OCI-LY7 (cell line): ENCODE measurements around the gene CAT. TPM values are rescaled to one million over a fixed set of nuclear protein-coding genes. Genes with fewer than 3 reads are reported as not detected.

Experiments used
- BruUV-seq: library from RNA; stranded (reverse); fragments of 400-500 nt; replicated peaks from 2 replicates; lab custom pipeline; 2021; lab: Mats Ljungman, UMichigan
- CTCF ChIA-PET: fragments of 300-600 bp; sonication (Branson Sonifier 250); formaldehyde crosslinking; loops from one replicate; lab custom pipeline; 2022; ENCODE audit warnings: antibody characterized with exemption; ENCODE audit not compliant: unreplicated experiment; lab: Charles Lee
- POLR2A ChIA-PET: fragments of 300-600 bp; sonication (Branson Sonifier 250); formaldehyde crosslinking; loops from one replicate; lab custom pipeline; 2022; ENCODE audit warnings: antibody characterized with exemption; lab: Charles Lee
- DNase-seq: peaks from one replicate; pipeline ENCODE4 v3.0.0-alpha.2; 2015; ENCODE audit warnings: low spot score
- H2AFZ ChIP-seq: fragments of 200-600 bp; sonication (generic), shearing (Covaris generic); 2 replicates; pipeline ENCODE4 v1.6.1; 2014; ENCODE audit warnings: mild to moderate bottlenecking, antibody characterized with exemption, low read length, moderate library complexity
- H3K27ac ChIP-seq: fragments of 200-600 bp; sonication (generic); 2 replicates; pipeline ENCODE4 v1.5.1; 2014; ENCODE audit warnings: mixed run types, low read depth, mild to moderate bottlenecking, moderate library complexity, low read length, inconsistent platforms; ENCODE audit not compliant: poor library complexity, severe bottlenecking
- H3K36me3 ChIP-seq: fragments of 200-600 bp; sonication (generic); 2 replicates; pipeline ENCODE4 v1.6.1; 2014; ENCODE audit warnings: mild to moderate bottlenecking, antibody characterized with exemption, low read length, moderate library complexity, mixed read lengths; ENCODE audit not compliant: insufficient read depth
- H3K4me1 ChIP-seq: fragments of 200-600 bp; sonication (generic); 2 replicates; pipeline ENCODE4 v1.5.1; 2014; ENCODE audit warnings: mild to moderate bottlenecking, low read length; ENCODE audit not compliant: insufficient read depth, poor library complexity, severe bottlenecking
- H3K4me2 ChIP-seq: fragments of 200-600 bp; sonication (generic); 2 replicates; pipeline ENCODE4 v1.6.1; 2014; ENCODE audit warnings: mild to moderate bottlenecking, low read length
- H3K4me3 ChIP-seq: fragments of 200-600 bp; sonication (generic); 2 replicates; pipeline ENCODE4 v1.5.1; 2014; ENCODE audit warnings: mild to moderate bottlenecking, low read depth, low read length; ENCODE audit not compliant: poor library complexity, severe bottlenecking
- H3K79me2 ChIP-seq: fragments of 200-600 bp; sonication (generic); 2 replicates; pipeline ENCODE4 v1.6.1; 2016; ENCODE audit warnings: low read depth, mild to moderate bottlenecking, low read length, moderate library complexity, mixed read lengths; ENCODE audit not compliant: insufficient read depth
- H3K9me2 ChIP-seq: fragments of 200-600 bp; sonication (generic); 2 replicates; pipeline ENCODE4 v1.6.1; 2016; ENCODE audit warnings: mild to moderate bottlenecking, low read length, mixed read lengths; ENCODE audit not compliant: insufficient read depth
- H3K9me3 ChIP-seq: fragments of 200-600 bp; sonication (generic); 2 replicates; pipeline ENCODE4 v1.6.1; 2014; ENCODE audit warnings: mild to moderate bottlenecking, mixed run types, low read length, mixed read lengths
- H4K20me1 ChIP-seq: fragments of 200-600 bp; sonication (generic); 2 replicates; pipeline ENCODE4 v1.6.1; 2014; ENCODE audit warnings: mild to moderate bottlenecking, antibody characterized with exemption, low read length, moderate library complexity, mixed read lengths; ENCODE audit not compliant: insufficient read depth
- EZH2phosphoT487 ChIP-seq: fragments of 200-600 bp; sonication (generic); IDR thresholded peaks from 2 replicates; pipeline ENCODE4 v1.6.1; 2018; ENCODE audit warnings: low read depth, borderline replicate concordance, mild to moderate bottlenecking, mixed run types, antibody characterized with exemption, low read length, moderate library complexity, mixed read lengths
- intact Hi-C: fragments of 100-400 bp; cut with micrococcal nuclease; formaldehyde crosslinking; loops from one replicate; pipeline ENCODE4 v1.10.0; 2022; ENCODE audit not compliant: unreplicated experiment
- total RNA-seq, 2 experiments: library from RNA; depleted of rRNA in 1 of 2; stranded (reverse); fragments of >200 nt in 1 of 2; shearing (Covaris generic) in 1 of 2; gene quantifications; 2 replicates each; pipeline ENCODE4 v1.2.3, GENCODE V29; 2014 to 2022
- TF ChIP-seq, protein P1 (sequence below): fragments of 200-600 bp; sonication (generic); conservative IDR thresholded peaks from 2 replicates; pipeline ENCODE4 v1.5.1; 2014; ENCODE audit warnings: mild to moderate bottlenecking, antibody characterized with exemption, low read length, moderate library complexity, mixed read lengths

Gene CAT
- total RNA-seq, 2 experiments from 2014 or later: 46.6 to 47.8 TPM

DNA sequence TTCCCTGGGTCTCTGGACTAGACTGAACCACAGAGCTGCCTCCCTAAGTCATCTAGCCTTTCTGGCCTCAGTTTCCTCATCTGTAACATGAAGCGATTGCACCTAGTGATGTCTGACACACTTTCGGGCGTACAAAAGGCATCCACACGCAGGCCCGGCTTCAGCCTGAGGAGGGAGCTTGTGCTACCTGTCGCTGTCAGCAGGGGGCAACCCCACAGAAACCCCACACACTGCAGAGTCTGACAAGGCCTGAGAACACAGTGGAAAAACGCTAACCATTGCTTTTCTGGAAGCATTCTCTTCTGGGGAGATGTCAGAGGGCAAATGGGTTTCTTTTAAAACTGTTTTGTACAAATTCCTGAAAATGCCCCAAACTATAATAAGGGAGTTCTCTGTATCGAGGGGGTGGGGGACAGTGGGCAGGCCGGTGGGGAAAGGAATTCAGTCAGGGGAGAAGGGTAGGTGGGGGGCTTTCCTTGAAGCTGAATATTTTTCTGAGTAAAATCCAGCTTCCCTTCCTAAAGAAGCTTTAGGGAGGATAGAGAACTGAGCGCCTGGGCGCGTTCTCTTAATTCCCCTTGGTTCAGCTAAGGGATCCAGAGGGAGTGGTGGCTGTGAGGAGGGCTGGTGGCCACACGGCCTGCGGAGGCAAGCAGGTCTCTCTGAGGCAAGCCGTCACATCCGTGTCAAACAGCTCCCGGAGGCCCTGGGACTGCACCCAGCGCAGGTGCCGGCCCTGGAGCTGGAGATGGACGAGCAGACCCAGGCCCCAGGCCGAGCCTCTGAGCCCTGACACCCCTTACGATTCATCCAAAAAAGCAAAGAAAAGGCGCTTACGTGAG, 74.3 kb downstream of the CAT start:
- no peak for TF ChIP-seq EZH2phosphoT487
- TF ChIP-seq, protein P1, sequence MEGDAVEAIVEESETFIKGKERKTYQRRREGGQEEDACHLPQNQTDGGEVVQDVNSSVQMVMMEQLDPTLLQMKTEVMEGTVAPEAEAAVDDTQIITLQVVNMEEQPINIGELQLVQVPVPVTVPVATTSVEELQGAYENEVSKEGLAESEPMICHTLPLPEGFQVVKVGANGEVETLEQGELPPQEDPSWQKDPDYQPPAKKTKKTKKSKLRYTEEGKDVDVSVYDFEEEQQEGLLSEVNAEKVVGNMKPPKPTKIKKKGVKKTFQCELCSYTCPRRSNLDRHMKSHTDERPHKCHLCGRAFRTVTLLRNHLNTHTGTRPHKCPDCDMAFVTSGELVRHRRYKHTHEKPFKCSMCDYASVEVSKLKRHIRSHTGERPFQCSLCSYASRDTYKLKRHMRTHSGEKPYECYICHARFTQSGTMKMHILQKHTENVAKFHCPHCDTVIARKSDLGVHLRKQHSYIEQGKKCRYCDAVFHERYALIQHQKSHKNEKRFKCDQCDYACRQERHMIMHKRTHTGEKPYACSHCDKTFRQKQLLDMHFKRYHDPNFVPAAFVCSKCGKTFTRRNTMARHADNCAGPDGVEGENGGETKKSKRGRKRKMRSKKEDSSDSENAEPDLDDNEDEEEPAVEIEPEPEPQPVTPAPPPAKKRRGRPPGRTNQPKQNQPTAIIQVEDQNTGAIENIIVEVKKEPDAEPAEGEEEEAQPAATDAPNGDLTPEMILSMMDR: peak; percentile 90
- H4K20me1 ChIP-seq: no peaks in the 10 kb centered on the region
- H3K4me1 ChIP-seq: no peaks in the 10 kb centered on the region
- no peaks in the 10 kb centered on the region for H3K79me2 ChIP-seq
- no peaks in the 10 kb centered on the region for H3K9me2 ChIP-seq
- no peaks in the 10 kb centered on the region for H3K9me3 ChIP-seq
- BruUV-seq: no TSS peak
- ChIA-PET POLR2A (no interaction called here), CTCF (no interaction called here)
- no peaks in the 10 kb centered on the region for H3K36me3 ChIP-seq
- intact Hi-C loops: loop anchor here (5.0 kb wide), 1 partner anchor 879 kb away; no protein-coding TSS in a partner anchor
- H3K4me3 ChIP-seq: no peak overlapping the region
- H2AFZ ChIP-seq: no peak overlapping the region
- no peak overlapping the region for H3K4me2 ChIP-seq
- peak; percentile 52 for DNase-seq
- no peak overlapping the region for H3K27ac ChIP-seq

DNA sequence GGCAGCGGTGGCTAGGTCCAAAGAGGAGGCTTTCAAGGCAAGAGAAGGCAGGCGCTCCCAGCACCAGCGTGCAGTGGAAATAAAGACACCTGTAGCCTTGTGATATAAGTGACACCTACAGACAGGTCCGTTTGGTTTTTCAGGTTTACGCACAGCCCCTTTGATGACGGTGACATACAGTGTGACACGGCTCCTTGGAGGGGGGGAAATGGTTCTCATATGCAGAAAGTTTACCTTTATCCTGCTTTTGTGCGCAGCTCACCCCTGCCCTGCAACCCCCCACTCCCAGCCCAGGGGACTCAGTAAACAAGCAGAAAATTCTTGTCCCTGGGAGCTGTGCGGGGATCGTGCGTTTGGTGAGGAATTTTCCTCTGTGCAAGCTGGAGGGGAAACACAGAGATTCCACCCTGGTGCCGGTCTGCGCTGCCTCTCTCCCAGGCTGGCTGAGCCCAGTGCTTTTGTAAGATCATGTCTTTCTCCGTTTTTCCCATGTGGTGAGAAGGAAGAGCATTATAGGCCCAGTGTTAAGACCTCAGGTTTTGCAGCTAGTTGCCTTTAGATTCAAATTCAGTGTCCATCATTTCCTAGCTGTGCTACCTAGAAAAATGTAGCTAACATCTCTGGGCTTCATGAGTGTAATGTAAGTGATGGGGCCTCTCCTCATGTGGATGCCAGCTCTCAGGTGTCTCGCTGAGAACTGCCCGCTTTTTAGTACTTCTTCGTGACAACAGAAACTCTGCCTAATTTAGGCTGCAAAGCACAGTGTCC, 75.1 kb downstream of the CAT start, which contains the start of gene ELF5:
ELF5 (minus strand) TSS at position 113 of the 768 bp plus-strand sequence. CDS start 8,045 bp downstream, outside the sequence.
- H3K79me2 ChIP-seq: no peaks in the 10 kb centered on the region
- H3K4me1 ChIP-seq: no peaks in the 10 kb centered on the region
- TF ChIP-seq EZH2phosphoT487: no peak
- TF ChIP-seq, protein P1: no peak
- no peaks in the 10 kb centered on the region for H4K20me1 ChIP-seq
- H3K9me2 ChIP-seq: no peaks in the 10 kb centered on the region
- no peak within 1 kb of the TSS for H3K4me3 ChIP-seq
- H3K36me3 ChIP-seq: no peaks in the 10 kb centered on the region
- no TSS peak for BruUV-seq
- H3K9me3 ChIP-seq: no peaks in the 10 kb centered on the region
- POLR2A ChIA-PET: interaction anchor here (0.6 kb wide), 1 partner anchor 13 kb away, joined by 3 read pairs; no protein-coding TSS in a partner anchor
- no peak within 1 kb of the TSS for H3K27ac ChIP-seq
- CTCF ChIA-PET: no interaction called here
- intact Hi-C loops: loop anchor here (5.0 kb wide), 1 partner anchor 878 kb away; no protein-coding TSS in a partner anchor
- no peak within 1 kb of the TSS for H3K4me2 ChIP-seq
- DNase-seq: no peak
- no peak within 1 kb of the TSS for H2AFZ ChIP-seq
